ENCODE measurements around the gene GUCY1A1. TPM values are rescaled to one million over a fixed set of nuclear protein-coding genes. Genes with fewer than 3 reads are reported as not detected.

The GUCY1A1 gene
- total RNA-seq, 5 donors from 2014 or later (not counting 1 experiment from before 2014, with no cell fraction given) = 0.33 to 0.45 (median 0.44) TPM

Other genes with a start within 250 kb of the GUCY1A1 start
- gene GUCY1B1, start 92.2 kb downstream of the GUCY1A1 start, total RNA-seq = 1 to 10 TPM in 1 of 5 donors, under 1 TPM in 4; 0.09 to 1.1 (median 0.12) TPM
- gene ASIC5, start 199.4 kb downstream of the GUCY1A1 start, total RNA-seq = not detected
- under 1 TPM in 3 of 5 donors, not detected in 2; 0.16 to 0.58 (median 0.23) TPM for gene TDO2, start 236.8 kb downstream of the GUCY1A1 start, total RNA-seq